Measurements from ENCODE around the gene JMJD7.

GRCh38 chr15:41806291-41807181 lies 21.4 kb upstream of the JMJD7 start:
- no peak for TF ChIP-seq CTCF (IDR thresholded peaks at IDR 0.05)
- TF ChIP-seq POLR2A (IDR thresholded peaks at IDR 0.05), result no peak

Data from uterus (tissue), 2 donors.